NCI-H345 treated with DMSO at 0.1 percent for 48 hours (cell line): ENCODE results near the gene NUBPL.

Source experiments
- DNase-seq: peaks from one replicate; lab custom pipeline; 2025; ENCODE audit not compliant: unreplicated experiment; lab: John Stamatoyannopoulos, UW

Gene NUBPL

GRCh38 chr14:31561155-31561846 is at the start of gene NUBPL:
Gene NUBPL (plus strand): TSS chr14:31561404. CDS start chr14:31561440, 36 bp downstream.
- peak; percentile 78 for DNase-seq

- DNase-seq: no peak
These were observed 34.1 kb upstream of the NUBPL start for GRCh38 chr14:31527087-31527486.

- DNase-seq: no peak
These were observed 33.7 kb upstream of the NUBPL start for GRCh38 chr14:31527546-31527945.

GRCh38 chr14:31529053-31529452 is 32.2 kb upstream of the NUBPL start:
- DNase-seq: no peak

- no peak for DNase-seq
These were observed 31.1 kb upstream of the NUBPL start for GRCh38 chr14:31530136-31530535.

- no peak for DNase-seq
These were observed 24.8 kb upstream of the NUBPL start for GRCh38 chr14:31536201-31536960.

- no peak for DNase-seq
These were observed 19.5 kb upstream of the NUBPL start for GRCh38 chr14:31541702-31542101.

GRCh38 chr14:31543969-31544799 is 17.0 kb upstream of the NUBPL start:
- no peak for DNase-seq

- DNase-seq: no peak
These were observed 16.4 kb upstream of the NUBPL start for GRCh38 chr14:31544816-31545215.

- no peak for DNase-seq
These were observed 15.9 kb upstream of the NUBPL start for GRCh38 chr14:31545328-31545727.

GRCh38 chr14:31549817-31550216 is 11.4 kb upstream of the NUBPL start:
- no peak for DNase-seq

- no peak for DNase-seq
These were observed 10.6 kb upstream of the NUBPL start for GRCh38 chr14:31550589-31550988.

GRCh38 chr14:31556191-31556590 is 5.0 kb upstream of the NUBPL start:
- no peak for DNase-seq

GRCh38 chr14:31559939-31560338 is 1.3 kb upstream of the NUBPL start:
- DNase-seq: no peak

- no peak for DNase-seq
These were observed 447 bp upstream of the NUBPL start for GRCh38 chr14:31560759-31561154.

- DNase-seq: no peak
These were observed 3.0 kb downstream of the NUBPL start for GRCh38 chr14:31564194-31564593.

- no peak for DNase-seq
These were observed 5.3 kb downstream of the NUBPL start for GRCh38 chr14:31566456-31566855.

GRCh38 chr14:31567655-31568054 is 6.5 kb downstream of the NUBPL start:
- no peak for DNase-seq

GRCh38 chr14:31568161-31568560 is 7.0 kb downstream of the NUBPL start:
- no peak for DNase-seq

GRCh38 chr14:31568671-31569070 is 7.5 kb downstream of the NUBPL start:
- no peak for DNase-seq

- no peak for DNase-seq
These were observed 11.8 kb downstream of the NUBPL start for GRCh38 chr14:31572955-31573354.

- no peak for DNase-seq
These were observed 15.7 kb downstream of the NUBPL start for GRCh38 chr14:31576949-31577348.
